SJCRH30 (cell line): ENCODE results near the gene GSAP. TPM values are rescaled to one million over a fixed set of nuclear protein-coding genes. Genes with fewer than 3 reads are reported as not detected.
"Not testable (repeated sequence)": the region's sequence is repeated elsewhere in the genome, so short reads cannot be mapped to it uniquely, and the experiment has no call there.

Experiments used
- DNase-seq, 2 experiments: peaks; one replicate each; pipeline ENCODE4 v3.0.0-alpha.2; 2015 to 2020
- H3K27ac ChIP-seq: fragments of 250-450 bp; sonication (Bioruptor Pico); 2 replicates; pipeline ENCODE4 v1.5.1; 2020; ENCODE audit warnings: mild to moderate bottlenecking, moderate library complexity
- H3K27me3 ChIP-seq: fragments of 250-450 bp; sonication (Bioruptor Pico); 2 replicates; pipeline ENCODE4 v1.5.1; 2020; ENCODE audit warnings: mild to moderate bottlenecking, moderate library complexity
- H3K36me3 ChIP-seq: fragments of 250-450 bp; sonication (Bioruptor Pico); 2 replicates; pipeline ENCODE4 v1.5.1; 2020; ENCODE audit warnings: mild to moderate bottlenecking, moderate library complexity
- H3K4me1 ChIP-seq: fragments of 250-450 bp; sonication (Bioruptor Pico); 2 replicates; pipeline ENCODE4 v1.5.1; 2020; ENCODE audit warnings: mild to moderate bottlenecking, moderate library complexity
- H3K4me3 ChIP-seq: fragments of 250-450 bp; sonication (Bioruptor Pico); 2 replicates; pipeline ENCODE4 v1.5.1; 2020; ENCODE audit warnings: mild to moderate bottlenecking, moderate library complexity
- H3K9me3 ChIP-seq: fragments of 250-450 bp; sonication (Bioruptor Pico); replicated peaks from 2 replicates; pipeline ENCODE4 v1.5.1; 2020; ENCODE audit warnings: mild to moderate bottlenecking, moderate library complexity
- total RNA-seq: library from RNA; depleted of rRNA; stranded (reverse); fragments of >200 nt; shearing (Covaris generic); gene quantifications from 2 replicates; pipeline ENCODE4 v1.2.3, GENCODE V29; 2014; rRNA removed

GSAP gene, protein sequence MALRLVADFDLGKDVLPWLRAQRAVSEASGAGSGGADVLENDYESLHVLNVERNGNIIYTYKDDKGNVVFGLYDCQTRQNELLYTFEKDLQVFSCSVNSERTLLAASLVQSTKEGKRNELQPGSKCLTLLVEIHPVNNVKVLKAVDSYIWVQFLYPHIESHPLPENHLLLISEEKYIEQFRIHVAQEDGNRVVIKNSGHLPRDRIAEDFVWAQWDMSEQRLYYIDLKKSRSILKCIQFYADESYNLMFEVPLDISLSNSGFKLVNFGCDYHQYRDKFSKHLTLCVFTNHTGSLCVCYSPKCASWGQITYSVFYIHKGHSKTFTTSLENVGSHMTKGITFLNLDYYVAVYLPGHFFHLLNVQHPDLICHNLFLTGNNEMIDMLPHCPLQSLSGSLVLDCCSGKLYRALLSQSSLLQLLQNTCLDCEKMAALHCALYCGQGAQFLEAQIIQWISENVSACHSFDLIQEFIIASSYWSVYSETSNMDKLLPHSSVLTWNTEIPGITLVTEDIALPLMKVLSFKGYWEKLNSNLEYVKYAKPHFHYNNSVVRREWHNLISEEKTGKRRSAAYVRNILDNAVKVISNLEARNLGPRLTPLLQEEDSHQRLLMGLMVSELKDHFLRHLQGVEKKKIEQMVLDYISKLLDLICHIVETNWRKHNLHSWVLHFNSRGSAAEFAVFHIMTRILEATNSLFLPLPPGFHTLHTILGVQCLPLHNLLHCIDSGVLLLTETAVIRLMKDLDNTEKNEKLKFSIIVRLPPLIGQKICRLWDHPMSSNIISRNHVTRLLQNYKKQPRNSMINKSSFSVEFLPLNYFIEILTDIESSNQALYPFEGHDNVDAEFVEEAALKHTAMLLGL
- not detected in 2 replicates for total RNA-seq

DNA sequence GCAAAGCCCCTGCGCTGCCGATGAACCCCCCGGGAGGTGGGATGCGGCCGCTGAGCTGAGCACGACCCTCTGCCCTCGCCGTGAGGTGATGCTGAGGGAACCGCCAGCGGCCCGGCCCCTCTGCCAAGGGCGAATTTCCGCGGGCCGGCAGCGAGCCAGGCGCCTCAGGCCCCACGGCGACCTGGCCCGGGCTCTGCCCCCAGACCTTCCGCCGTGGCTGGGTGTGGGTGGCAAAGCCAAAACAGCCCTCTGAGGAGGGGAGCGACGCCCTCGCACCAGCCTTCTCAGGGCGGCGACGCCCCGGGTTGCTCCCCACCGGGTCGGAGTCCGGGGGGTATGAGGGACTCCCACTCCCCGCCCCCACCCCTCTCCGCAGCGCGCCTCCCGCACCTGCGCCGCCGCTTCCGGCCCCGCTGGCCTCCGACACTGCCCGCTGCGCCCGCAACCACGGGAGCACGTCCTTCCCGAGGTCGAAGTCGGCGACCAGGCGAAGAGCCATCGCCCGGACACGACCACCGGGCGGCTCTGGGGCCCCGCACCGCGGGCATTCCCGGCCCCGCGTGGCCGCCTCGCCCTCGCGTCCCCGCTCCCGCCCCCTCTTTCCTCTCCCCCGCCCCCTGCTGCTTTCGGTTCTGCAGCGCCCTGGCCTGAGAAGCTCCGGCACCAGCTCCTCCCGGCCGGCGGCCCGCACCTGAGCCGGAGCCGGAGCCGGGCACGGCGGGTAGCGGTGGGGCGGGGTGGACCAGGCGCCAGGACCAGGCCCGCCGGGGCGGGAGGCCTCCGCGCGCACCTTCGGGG, at the start of gene GSAP:
TSS of gene GSAP (minus strand) at position 527 of the 798 bp plus-strand sequence. CDS start at position 499, 28 bp downstream.
- H3K4me1 ChIP-seq = no peaks in the 10 kb centered on the region
- no peak within 1 kb of the TSS for H3K27ac ChIP-seq
- H3K9me3 ChIP-seq = no peaks in the 10 kb centered on the region
- no peaks in the 10 kb centered on the region for H3K27me3 ChIP-seq
- no peak for DNase-seq
- no peaks in the 10 kb centered on the region for H3K36me3 ChIP-seq
- no peak within 1 kb of the TSS for H3K4me3 ChIP-seq

DNA sequence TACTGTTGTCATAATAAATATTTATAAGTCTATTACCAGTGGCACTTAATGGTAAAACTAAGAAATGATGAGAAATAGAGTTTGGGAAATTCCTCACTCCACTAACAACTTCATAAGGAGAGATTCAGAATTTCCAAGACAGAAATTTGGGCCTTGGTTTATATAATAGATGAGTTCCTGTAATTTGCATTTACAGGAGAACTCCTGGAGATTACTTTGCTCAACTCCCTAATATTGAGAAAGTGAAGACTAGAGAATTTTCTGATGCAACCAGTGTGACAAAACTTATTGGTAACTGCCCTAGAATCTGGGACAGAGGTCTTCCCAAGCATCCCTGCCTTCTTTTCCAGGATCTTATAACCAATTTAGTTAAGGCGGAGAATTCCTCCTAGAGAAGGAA, 49.1 kb upstream of the GSAP start:
- no peaks in the 10 kb centered on the region for H3K36me3 ChIP-seq
- no peaks in the 10 kb centered on the region; the same call in 1 of the 2 replicates for H3K9me3 ChIP-seq
- no peak for DNase-seq
- H3K27ac ChIP-seq = no peak overlapping the region
- H3K27me3 ChIP-seq = no peaks in the 10 kb centered on the region
- peaks cover 11% of the 10 kb centered on the region; the same call in 1 of the 2 replicates for H3K4me1 ChIP-seq
- H3K4me3 ChIP-seq = no peak overlapping the region

DNA sequence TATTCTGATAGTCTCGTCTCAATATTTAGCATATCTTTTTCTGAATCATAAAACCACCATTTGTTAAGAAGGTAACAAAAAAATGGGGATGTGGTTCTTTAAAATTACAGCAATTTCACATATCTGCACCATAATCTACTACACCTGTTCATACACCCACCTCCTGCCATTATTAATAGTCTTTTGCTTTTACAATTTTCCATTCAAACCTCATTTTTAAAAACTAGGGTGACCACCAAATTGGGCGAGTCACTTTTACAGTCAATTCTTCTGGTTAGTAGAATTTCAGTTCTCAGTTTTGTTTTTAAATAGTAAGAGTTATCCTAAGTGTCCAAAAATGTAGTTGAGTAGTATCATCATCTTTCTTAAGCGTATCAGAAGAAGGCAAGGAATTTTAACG, 48.4 kb upstream of the GSAP start:
- no peaks in the 10 kb centered on the region for H3K36me3 ChIP-seq
- H3K27me3 ChIP-seq = no peaks in the 10 kb centered on the region
- peaks cover 11% of the 10 kb centered on the region; the same call in 1 of the 2 replicates for H3K4me1 ChIP-seq
- H3K27ac ChIP-seq = no peak overlapping the region
- H3K4me3 ChIP-seq = no peak overlapping the region
- DNase-seq = no peak
- no peaks in the 10 kb centered on the region; the same call in 1 of the 2 replicates for H3K9me3 ChIP-seq

DNA sequence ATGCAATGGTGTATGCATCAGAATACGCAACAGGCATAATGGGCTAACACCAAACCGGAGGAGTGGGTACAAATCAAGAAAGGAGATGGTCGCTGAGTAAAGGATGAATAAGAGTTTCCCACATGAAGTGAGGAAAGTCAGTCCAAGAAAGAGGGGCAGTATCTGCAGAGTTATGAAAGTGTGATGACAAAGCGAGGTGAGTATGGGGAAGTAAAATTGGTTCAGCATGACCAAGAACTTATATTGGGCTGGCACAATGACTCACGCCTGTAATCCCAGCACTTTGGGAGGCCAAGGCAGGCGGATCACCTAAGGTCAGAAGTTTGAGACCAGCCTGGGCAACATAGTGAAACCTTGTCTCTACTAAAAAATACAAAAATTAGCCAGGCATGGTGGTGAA, 47.5 kb upstream of the GSAP start:
- peaks cover 11% of the 10 kb centered on the region; the same call in 1 of the 2 replicates for H3K4me1 ChIP-seq
- H3K4me3 ChIP-seq, H3K9me3 ChIP-seq, DNase-seq, H3K36me3 ChIP-seq, H3K27ac ChIP-seq, H3K27me3 ChIP-seq: not testable (repeated sequence)

DNA sequence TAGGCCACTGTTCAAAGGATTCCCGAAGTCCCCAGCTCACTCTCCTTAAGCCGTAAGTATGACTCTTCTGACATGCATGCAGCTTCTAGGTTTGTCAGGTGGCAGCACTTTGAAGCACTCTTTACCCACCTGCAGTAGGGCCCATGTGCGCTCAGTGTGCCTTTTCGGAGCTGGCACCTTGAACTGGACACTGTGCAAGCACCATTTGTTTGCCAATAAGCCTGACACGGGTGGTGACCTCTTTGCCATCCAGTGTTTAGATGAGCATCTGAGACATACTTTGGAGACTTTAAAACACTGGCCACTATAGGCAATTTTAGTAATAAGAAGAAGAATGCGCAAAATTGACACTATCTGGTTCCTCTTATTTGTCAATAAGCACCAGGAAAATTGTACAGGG, 45.7 kb upstream of the GSAP start:
- Histone ChIP-seq H3K36me3 (no peaks in the 10 kb centered on the region), H3K9me3 (no peaks in the 10 kb centered on the region), H3K27me3 (no peaks in the 10 kb centered on the region), H3K4me3 (no peak overlapping the region), H3K4me1 (peaks cover 11% of the 10 kb centered on the region; the same call in 1 of the 2 replicates), H3K27ac (no peak overlapping the region)
- DNase-seq = no peak

DNA sequence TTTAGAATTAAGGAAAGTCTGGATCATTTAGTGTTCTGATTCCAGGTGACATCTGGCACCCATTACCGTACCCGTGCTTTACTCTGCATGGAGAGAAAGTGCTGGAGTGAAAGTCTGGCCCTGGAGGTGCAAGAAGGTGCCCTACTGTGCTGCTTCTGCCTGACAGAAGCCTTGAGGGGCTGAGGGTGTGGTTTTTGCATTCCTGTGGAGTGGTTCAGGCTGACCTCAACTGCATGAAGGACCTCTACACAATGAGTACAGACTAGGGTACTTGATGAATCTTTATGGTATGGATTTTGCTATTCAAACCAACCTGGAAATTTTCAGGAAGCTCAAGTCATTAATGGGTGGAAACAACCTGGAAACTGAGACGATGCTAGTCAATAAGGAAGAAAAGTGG, 45.1 kb upstream of the GSAP start:
- H3K9me3 ChIP-seq = no peaks in the 10 kb centered on the region
- H3K27me3 ChIP-seq = no peaks in the 10 kb centered on the region
- peaks cover 11% of the 10 kb centered on the region; the same call in 1 of the 2 replicates for H3K4me1 ChIP-seq
- H3K36me3 ChIP-seq = no peaks in the 10 kb centered on the region
- DNase-seq = no peak
- H3K4me3 ChIP-seq = no peak overlapping the region
- no peak overlapping the region for H3K27ac ChIP-seq

DNA sequence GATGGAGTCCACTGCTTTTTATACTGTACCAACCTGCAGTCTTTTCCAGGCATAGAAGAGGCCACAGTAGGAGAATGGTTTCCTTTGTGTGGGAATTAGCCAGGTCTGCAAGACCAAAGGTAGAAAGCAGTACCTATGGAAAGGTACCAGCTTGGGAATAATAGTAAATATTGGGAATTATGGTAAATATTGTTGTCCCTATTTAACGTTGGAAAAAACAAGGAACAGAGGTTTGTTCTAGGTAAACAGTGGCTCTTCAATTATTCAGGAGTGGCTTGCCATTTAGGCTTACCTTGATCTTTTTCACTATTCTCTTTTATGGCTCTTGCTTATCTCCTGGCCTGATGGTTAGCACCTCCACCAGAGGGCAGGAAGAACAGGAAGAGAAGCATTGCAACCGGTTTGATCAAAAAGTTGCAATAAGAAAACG, 43.9 kb upstream of the GSAP start:
- DNase-seq = no peak
- Histone ChIP-seq H3K4me1 (peaks cover 17% of the 10 kb centered on the region), H3K27ac (no peak overlapping the region), H3K9me3 (no peaks in the 10 kb centered on the region), H3K27me3 (no peaks in the 10 kb centered on the region), H3K4me3 (no peak overlapping the region), H3K36me3 (no peaks in the 10 kb centered on the region)

DNA sequence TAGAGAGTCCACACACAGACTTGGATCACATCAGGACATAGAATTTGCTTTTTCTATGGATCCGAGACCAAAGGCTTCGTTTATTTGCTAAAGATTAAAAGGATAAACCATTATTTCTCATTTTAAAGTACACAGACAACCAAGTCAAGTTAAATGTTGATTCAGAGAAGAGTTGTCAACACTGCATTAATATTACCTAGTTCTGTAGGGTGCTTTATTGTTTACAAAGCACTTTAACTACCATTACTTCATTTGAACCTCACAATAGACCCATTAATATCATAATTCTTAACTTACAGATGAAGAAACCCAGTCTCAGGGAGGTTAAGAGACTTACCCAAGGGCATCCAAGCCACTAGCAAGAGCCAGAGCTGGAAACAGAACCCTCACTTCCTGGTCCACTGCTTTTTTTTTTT, 43.2 kb upstream of the GSAP start:
- H3K27ac ChIP-seq = no peak overlapping the region
- DNase-seq = no peak
- no peaks in the 10 kb centered on the region for H3K27me3 ChIP-seq
- peaks cover 16% of the 10 kb centered on the region for H3K4me1 ChIP-seq
- no peak overlapping the region for H3K4me3 ChIP-seq
- H3K9me3 ChIP-seq = no peaks in the 10 kb centered on the region
- no peaks in the 10 kb centered on the region for H3K36me3 ChIP-seq

DNA sequence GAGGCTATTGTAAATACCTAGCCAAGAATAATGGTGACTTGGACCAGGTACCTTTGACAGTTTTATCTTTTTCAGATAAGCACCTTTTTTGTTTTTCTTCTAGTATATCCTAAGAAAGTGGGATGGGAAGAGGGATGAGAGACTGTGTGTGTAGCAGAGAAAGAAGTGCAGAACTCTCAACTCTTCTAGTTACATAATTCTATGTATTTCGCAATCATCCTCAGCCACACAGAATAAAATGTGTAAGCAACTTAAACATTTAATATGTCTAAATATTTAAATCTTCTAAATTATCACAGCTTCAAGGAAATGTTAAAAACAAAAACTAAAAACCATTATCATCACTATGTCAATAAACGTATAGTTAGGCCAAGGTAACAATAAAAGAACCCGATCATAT, 42.6 kb upstream of the GSAP start:
- no peak for DNase-seq
- Histone ChIP-seq H3K27me3 (no peaks in the 10 kb centered on the region), H3K9me3 (no peaks in the 10 kb centered on the region), H3K27ac (no peak overlapping the region), H3K4me3 (no peak overlapping the region), H3K36me3 (no peaks in the 10 kb centered on the region), H3K4me1 (peaks cover 11% of the 10 kb centered on the region)

DNA sequence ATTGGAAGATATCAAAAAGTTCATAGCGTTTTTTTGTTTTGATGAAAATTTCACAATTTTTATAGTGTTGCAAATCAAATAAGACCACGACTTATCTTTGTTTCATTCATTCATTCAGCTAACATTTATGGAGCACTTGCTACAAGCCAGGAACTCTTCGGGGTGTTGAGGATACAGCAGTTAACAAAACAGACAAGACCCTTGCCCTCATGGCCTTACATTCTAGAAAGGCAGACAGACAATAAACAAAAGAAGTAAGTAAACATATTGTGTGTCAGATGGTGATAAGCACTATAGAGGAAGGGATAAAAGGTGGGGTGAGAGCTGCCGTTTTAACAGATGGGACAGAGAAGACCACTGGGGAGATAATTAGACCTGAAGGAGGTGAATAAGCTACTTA, 41.6 kb upstream of the GSAP start:
- no peaks in the 10 kb centered on the region for H3K36me3 ChIP-seq
- H3K9me3 ChIP-seq = no peaks in the 10 kb centered on the region
- H3K4me3 ChIP-seq = no peak overlapping the region
- H3K27ac ChIP-seq = no peak overlapping the region
- peaks cover 21% of the 10 kb centered on the region for H3K4me1 ChIP-seq
- DNase-seq = no peak
- H3K27me3 ChIP-seq = no peaks in the 10 kb centered on the region

DNA sequence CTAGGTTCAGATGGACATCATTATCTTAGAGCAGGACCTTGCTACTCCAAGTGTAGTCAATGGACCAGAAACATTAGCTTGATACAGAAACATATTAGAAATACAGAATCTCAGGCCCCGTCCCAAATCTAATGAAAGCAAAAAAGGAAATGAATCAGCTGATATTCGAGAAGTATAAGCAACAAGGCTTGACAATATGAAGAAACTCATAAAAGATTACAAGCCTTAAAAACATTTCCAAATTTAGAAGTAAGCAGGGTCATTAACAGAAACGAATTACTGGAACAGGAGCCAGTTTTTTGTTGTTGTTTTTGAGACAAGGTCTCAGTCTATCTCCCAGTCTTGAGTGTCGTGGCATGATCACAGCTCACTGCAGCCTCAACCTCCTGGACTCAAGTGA, 40.5 kb upstream of the GSAP start:
- no peaks in the 10 kb centered on the region for H3K36me3 ChIP-seq
- H3K9me3 ChIP-seq = no peaks in the 10 kb centered on the region
- no peak overlapping the region for H3K4me3 ChIP-seq
- H3K27ac ChIP-seq = no peak overlapping the region
- H3K27me3 ChIP-seq = no peaks in the 10 kb centered on the region
- DNase-seq = no peak
- H3K4me1 ChIP-seq = peaks cover 21% of the 10 kb centered on the region

DNA sequence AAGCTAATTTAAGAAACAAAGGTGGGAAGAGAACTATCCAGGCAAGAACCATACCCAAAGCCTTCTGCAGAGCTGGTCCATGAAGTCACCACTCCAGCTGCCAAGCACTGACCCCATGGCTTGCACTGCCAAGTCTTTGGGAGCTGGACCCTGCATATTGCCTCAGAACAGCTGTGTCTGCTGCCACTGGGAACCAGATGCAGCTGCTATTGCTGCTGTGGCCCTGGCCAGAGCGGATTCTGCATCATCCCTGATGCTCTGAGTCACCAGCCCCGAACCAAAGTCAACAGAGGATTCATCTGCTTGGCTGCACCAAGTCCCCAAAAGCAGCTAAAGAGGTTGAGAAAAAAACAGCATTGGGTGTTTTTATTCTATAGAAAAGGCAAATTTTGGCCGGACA, 39.2 kb upstream of the GSAP start:
- H3K4me3 ChIP-seq = no peak overlapping the region
- peak overlapping the region; percentile 35 for H3K27ac ChIP-seq

DNA sequence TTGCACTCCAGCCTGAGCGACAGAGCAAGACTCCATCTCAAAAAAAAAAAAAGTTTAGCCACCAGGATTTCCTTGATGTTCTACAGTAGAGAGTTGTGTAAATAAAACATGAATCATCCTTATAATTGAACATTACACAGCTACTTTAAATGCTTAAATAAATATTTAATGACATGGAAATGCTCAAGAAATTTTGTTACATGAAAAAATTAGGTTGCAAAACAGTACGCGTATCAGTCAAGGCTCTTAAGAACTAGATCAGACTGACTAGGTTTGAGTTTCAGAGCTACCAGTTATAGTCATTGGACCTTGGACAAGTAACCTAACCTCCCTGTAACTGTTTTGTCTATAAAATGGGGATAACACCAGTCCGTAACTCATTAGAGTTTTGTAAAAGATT, 38.7 kb upstream of the GSAP start:
- H3K9me3 ChIP-seq = no peaks in the 10 kb centered on the region
- peak overlapping the region; percentile 35 for H3K27ac ChIP-seq
- peaks cover 31% of the 10 kb centered on the region for H3K4me1 ChIP-seq
- no peaks in the 10 kb centered on the region for H3K27me3 ChIP-seq
- no peak for DNase-seq
- no peaks in the 10 kb centered on the region for H3K36me3 ChIP-seq
- H3K4me3 ChIP-seq = no peak overlapping the region

More for the DNA sequence above, 39.2 kb upstream of the GSAP start:
- no peaks in the 10 kb centered on the region for H3K9me3 ChIP-seq
- H3K27me3 ChIP-seq = no peaks in the 10 kb centered on the region
- no peaks in the 10 kb centered on the region for H3K36me3 ChIP-seq
- peak; percentile 93 to 96 for DNase-seq
- peaks cover 26% of the 10 kb centered on the region for H3K4me1 ChIP-seq

DNA sequence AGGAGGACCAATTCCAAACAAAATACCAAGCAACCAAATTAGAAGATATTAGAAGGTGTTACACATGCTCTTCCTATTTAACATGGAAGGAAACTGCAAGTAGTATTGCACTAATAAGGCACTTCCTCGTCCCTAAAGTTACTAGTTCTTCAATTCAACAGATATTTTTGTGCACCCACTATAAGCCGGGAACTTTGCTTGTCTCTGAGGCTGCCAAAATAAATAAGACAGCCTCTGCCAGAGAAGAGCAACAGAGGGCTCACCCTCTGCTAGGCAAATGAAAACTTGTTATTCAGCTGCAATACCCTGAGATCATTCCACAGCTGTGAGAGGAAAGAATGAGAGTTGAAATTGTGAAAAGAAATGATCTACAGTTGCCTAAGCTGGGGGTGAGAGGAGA, 37.4 kb upstream of the GSAP start:
- Histone ChIP-seq H3K36me3 (no peaks in the 10 kb centered on the region), H3K27me3 (no peaks in the 10 kb centered on the region), H3K9me3 (no peaks in the 10 kb centered on the region), H3K4me1 (peaks cover 32% of the 10 kb centered on the region), H3K27ac (no peak overlapping the region), H3K4me3 (no peak overlapping the region)
- DNase-seq = no peak
